ENCODE data around the gene EIF4G3. TPM values are rescaled to one million over a fixed set of nuclear protein-coding genes. Genes with fewer than 3 reads are reported as not detected.

EIF4G3 gene
- total RNA-seq, 1 donor from 2014 or later: 66.0 TPM

DNA sequence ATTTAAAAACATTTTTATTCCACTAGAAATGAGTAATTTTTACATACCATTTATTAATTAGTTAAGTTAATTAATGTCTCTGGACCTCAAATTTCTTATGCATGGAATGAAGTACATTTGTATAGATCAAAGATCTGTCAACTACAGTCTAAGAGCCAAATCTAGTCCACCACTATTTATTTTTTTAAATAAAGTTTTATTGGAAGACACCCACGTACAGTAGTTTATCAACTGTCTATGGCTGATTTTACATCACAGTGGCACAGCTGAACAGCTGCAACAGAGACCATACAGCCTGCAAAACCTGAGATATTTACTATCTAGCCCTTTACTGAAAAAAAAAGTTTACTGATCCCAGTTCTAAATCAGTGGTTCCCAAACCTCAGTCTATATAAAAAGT lies 201.0 kb downstream of the EIF4G3 start:
- Mint-ChIP-seq H3K4me3 (ENCODE audit: low read depth) (no peak overlapping the region), H3K27ac (no peak overlapping the region), H3K9me3 (no peaks in the 10 kb centered on the region), H3K27me3 (ENCODE audit: low read depth) (no peaks in the 10 kb centered on the region), H3K36me3 (ENCODE audit: low read depth) (peaks cover 25% of the 10 kb centered on the region), H3K4me1 (ENCODE audit: low read depth) (peaks cover 6% of the 10 kb centered on the region)
- no peak for DNase-seq (ENCODE audit: low spot score)
- intact Hi-C loops (cut with micrococcal nuclease): no loop called here

GRCh38 chr1:20974951-20975350 lies 201.7 kb downstream of the EIF4G3 start:
- no peak for DNase-seq (ENCODE audit: low spot score)
- H3K27me3 Mint-ChIP-seq (ENCODE audit: low read depth): no peaks in the 10 kb centered on the region
- H3K4me3 Mint-ChIP-seq (ENCODE audit: low read depth): no peak overlapping the region
- no peak overlapping the region for H3K27ac Mint-ChIP-seq
- H3K9me3 Mint-ChIP-seq: no peaks in the 10 kb centered on the region
- H3K36me3 Mint-ChIP-seq (ENCODE audit: low read depth): peaks cover 22% of the 10 kb centered on the region
- intact Hi-C loops (cut with micrococcal nuclease): no loop called here
- H3K4me1 Mint-ChIP-seq (ENCODE audit: low read depth): peaks cover 6% of the 10 kb centered on the region

DNA sequence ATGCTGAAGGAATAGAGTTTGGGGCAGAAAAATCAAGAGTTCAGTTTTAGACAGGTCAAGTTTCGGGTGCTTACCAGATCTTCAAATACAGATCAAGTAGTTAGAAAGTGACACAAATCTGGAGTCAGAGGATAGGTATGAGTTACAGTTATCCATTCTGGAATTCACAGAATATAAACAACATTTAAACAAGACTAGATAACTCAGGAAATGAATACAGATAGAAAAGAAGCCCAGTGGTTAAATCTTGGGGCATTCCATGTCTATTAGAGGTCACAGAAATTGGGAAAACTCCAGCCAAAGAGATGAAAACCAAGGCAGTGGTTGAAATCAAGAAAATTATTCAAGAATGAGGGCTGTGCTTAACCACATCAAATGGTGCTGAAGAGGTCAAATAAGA lies 202.6 kb downstream of the EIF4G3 start:
- intact Hi-C loops (cut with micrococcal nuclease): no loop called here
- peaks cover 6% of the 10 kb centered on the region for H3K4me1 Mint-ChIP-seq (ENCODE audit: low read depth)
- H3K36me3 Mint-ChIP-seq (ENCODE audit: low read depth): peaks cover 22% of the 10 kb centered on the region
- H3K4me3 Mint-ChIP-seq (ENCODE audit: low read depth): no peak overlapping the region
- no peaks in the 10 kb centered on the region for H3K27me3 Mint-ChIP-seq (ENCODE audit: low read depth)
- H3K27ac Mint-ChIP-seq: no peak overlapping the region
- DNase-seq (ENCODE audit: low spot score): no peak
- no peaks in the 10 kb centered on the region for H3K9me3 Mint-ChIP-seq

- intact Hi-C loops (cut with micrococcal nuclease): no loop called here
These were observed 203.8 kb downstream of the EIF4G3 start for GRCh38 chr1:20972855-20973254.

GRCh38 chr1:20964540-20965484 lies 211.9 kb downstream of the EIF4G3 start:
- no peak overlapping the region for H3K4me3 Mint-ChIP-seq (ENCODE audit: low read depth)
- H3K36me3 Mint-ChIP-seq (ENCODE audit: low read depth): peaks cover 17% of the 10 kb centered on the region
- DNase-seq (ENCODE audit: low spot score): no peak
- intact Hi-C loops (cut with micrococcal nuclease): no loop called here
- H3K27me3 Mint-ChIP-seq (ENCODE audit: low read depth): no peaks in the 10 kb centered on the region
- H3K27ac Mint-ChIP-seq: no peak overlapping the region
- no peaks in the 10 kb centered on the region for H3K9me3 Mint-ChIP-seq
- H3K4me1 Mint-ChIP-seq (ENCODE audit: low read depth): peaks cover 16% of the 10 kb centered on the region

More at GRCh38 chr1:20972855-20973254, 203.8 kb downstream of the EIF4G3 start:
- H3K9me3 Mint-ChIP-seq: no peaks in the 10 kb centered on the region
- peaks cover 6% of the 10 kb centered on the region for H3K4me1 Mint-ChIP-seq (ENCODE audit: low read depth)
- H3K27ac Mint-ChIP-seq: no peak overlapping the region
- DNase-seq (ENCODE audit: low spot score): no peak
- H3K4me3 Mint-ChIP-seq (ENCODE audit: low read depth): no peak overlapping the region
- no peaks in the 10 kb centered on the region for H3K27me3 Mint-ChIP-seq (ENCODE audit: low read depth)
- peaks cover 22% of the 10 kb centered on the region for H3K36me3 Mint-ChIP-seq (ENCODE audit: low read depth)

- H3K36me3 Mint-ChIP-seq (ENCODE audit: low read depth): peaks cover 22% of the 10 kb centered on the region
- no peaks in the 10 kb centered on the region for H3K9me3 Mint-ChIP-seq
- H3K4me1 Mint-ChIP-seq (ENCODE audit: low read depth): peaks cover 18% of the 10 kb centered on the region
- intact Hi-C loops (cut with micrococcal nuclease): no loop called here
- H3K27me3 Mint-ChIP-seq (ENCODE audit: low read depth): no peaks in the 10 kb centered on the region
- no peak overlapping the region for H3K4me3 Mint-ChIP-seq (ENCODE audit: low read depth)
- no peak for DNase-seq (ENCODE audit: low spot score)
- H3K27ac Mint-ChIP-seq: no peak overlapping the region
These were observed 214.0 kb downstream of the EIF4G3 start for GRCh38 chr1:20962576-20963258.

GRCh38 chr1:20958430-20958829 lies 218.3 kb downstream of the EIF4G3 start:
- Mint-ChIP-seq H3K9me3 (no peaks in the 10 kb centered on the region), H3K4me3 (ENCODE audit: low read depth) (no peak overlapping the region), H3K36me3 (ENCODE audit: low read depth) (peaks cover 23% of the 10 kb centered on the region), H3K27me3 (ENCODE audit: low read depth) (no peaks in the 10 kb centered on the region), H3K4me1 (ENCODE audit: low read depth) (peaks cover 10% of the 10 kb centered on the region), H3K27ac (no peak overlapping the region)
- no peak for DNase-seq (ENCODE audit: low spot score)
- intact Hi-C loops (cut with micrococcal nuclease): no loop called here

- peaks cover 10% of the 10 kb centered on the region for H3K4me1 Mint-ChIP-seq (ENCODE audit: low read depth)
- no peaks in the 10 kb centered on the region for H3K9me3 Mint-ChIP-seq
- no peak overlapping the region for H3K27ac Mint-ChIP-seq
- no peak overlapping the region for H3K4me3 Mint-ChIP-seq (ENCODE audit: low read depth)
- peaks cover 23% of the 10 kb centered on the region for H3K36me3 Mint-ChIP-seq (ENCODE audit: low read depth)
- no peaks in the 10 kb centered on the region for H3K27me3 Mint-ChIP-seq (ENCODE audit: low read depth)
- intact Hi-C loops (cut with micrococcal nuclease): no loop called here
- no peak for DNase-seq (ENCODE audit: low spot score)
These were observed 220.4 kb downstream of the EIF4G3 start for GRCh38 chr1:20956272-20956671.

DNA sequence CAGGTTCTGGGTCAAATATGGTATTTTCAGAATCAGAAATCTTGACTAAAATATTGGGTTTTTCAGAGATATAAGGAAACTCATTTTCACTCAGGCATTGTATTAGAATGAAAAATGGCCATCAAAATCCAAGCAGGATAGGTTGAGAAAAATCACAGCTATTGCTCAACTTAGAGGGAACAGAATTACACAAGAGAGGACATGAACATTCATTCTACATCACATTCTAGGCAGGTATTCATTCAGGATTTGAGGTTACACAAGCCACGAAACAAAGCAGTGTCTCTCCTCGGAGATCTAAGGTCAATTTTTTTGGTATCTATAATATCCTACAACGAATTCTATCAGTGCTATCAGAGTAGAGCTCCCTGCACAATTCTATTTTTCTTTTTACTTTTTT lies 226.0 kb downstream of the EIF4G3 start:
- DNase-seq (ENCODE audit: low spot score): no peak
- intact Hi-C loops (cut with micrococcal nuclease): no loop called here
- no peak overlapping the region for H3K27ac Mint-ChIP-seq
- no peaks in the 10 kb centered on the region for H3K4me1 Mint-ChIP-seq (ENCODE audit: low read depth)
- no peaks in the 10 kb centered on the region for H3K9me3 Mint-ChIP-seq
- H3K4me3 Mint-ChIP-seq (ENCODE audit: low read depth): no peak overlapping the region
- no peaks in the 10 kb centered on the region for H3K27me3 Mint-ChIP-seq (ENCODE audit: low read depth)
- H3K36me3 Mint-ChIP-seq (ENCODE audit: low read depth): peaks cover 22% of the 10 kb centered on the region

GRCh38 chr1:20949871-20950590 lies 226.7 kb downstream of the EIF4G3 start:
- peaks cover 19% of the 10 kb centered on the region for H3K36me3 Mint-ChIP-seq (ENCODE audit: low read depth)
- intact Hi-C loops (cut with micrococcal nuclease): no loop called here
- H3K4me3 Mint-ChIP-seq (ENCODE audit: low read depth): no peak overlapping the region

DNA sequence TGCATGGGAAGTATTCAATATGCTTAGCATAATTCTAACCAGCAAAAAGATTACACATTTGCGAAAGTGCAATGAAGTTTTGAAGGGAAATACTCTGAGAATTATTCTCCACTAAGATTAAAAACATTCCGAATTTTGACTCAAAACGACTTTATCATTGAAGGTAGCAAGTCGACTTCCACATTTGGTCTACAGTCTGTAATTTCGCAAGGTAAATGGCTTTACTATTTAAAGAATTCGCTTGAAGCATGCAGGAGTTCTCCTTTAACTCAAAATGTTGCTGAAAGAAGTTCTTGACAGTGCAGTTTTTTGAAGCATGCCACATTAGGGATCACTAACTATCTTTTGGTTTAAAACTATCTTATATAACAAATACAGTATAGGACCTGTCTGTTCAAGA lies 228.6 kb downstream of the EIF4G3 start:
- no peak overlapping the region for H3K27ac Mint-ChIP-seq
- peaks cover 17% of the 10 kb centered on the region for H3K36me3 Mint-ChIP-seq (ENCODE audit: low read depth)
- no peaks in the 10 kb centered on the region for H3K9me3 Mint-ChIP-seq
- no peak for DNase-seq (ENCODE audit: low spot score)
- H3K27me3 Mint-ChIP-seq (ENCODE audit: low read depth): no peaks in the 10 kb centered on the region
- intact Hi-C loops (cut with micrococcal nuclease): no loop called here
- no peak overlapping the region for H3K4me3 Mint-ChIP-seq (ENCODE audit: low read depth)
- no peaks in the 10 kb centered on the region for H3K4me1 Mint-ChIP-seq (ENCODE audit: low read depth)

More at GRCh38 chr1:20949871-20950590, 226.7 kb downstream of the EIF4G3 start:
- Mint-ChIP-seq H3K4me1 (ENCODE audit: low read depth) (no peaks in the 10 kb centered on the region), H3K27me3 (ENCODE audit: low read depth) (no peaks in the 10 kb centered on the region), H3K9me3 (no peaks in the 10 kb centered on the region), H3K27ac (no peak overlapping the region)
- no peak for DNase-seq (ENCODE audit: low spot score)

GRCh38 chr1:20947409-20947808 lies 229.3 kb downstream of the EIF4G3 start:
- intact Hi-C loops (cut with micrococcal nuclease): no loop called here
- Mint-ChIP-seq H3K9me3 (no peaks in the 10 kb centered on the region), H3K4me1 (ENCODE audit: low read depth) (no peaks in the 10 kb centered on the region), H3K27me3 (ENCODE audit: low read depth) (no peaks in the 10 kb centered on the region), H3K27ac (no peak overlapping the region), H3K36me3 (ENCODE audit: low read depth) (peaks cover 17% of the 10 kb centered on the region), H3K4me3 (ENCODE audit: low read depth) (no peak overlapping the region)
- DNase-seq (ENCODE audit: low spot score): no peak

All from activated T-helper 2 cell treated with anti-CD3 and anti-CD28 coated beads, Interferon-gamma antibody, Interleukin-2, Interleukin-4, amounts not matched to agents 10 μg/mL and 5 μg/mL and 100 μg/mL, durations not matched to agents 14 hours and 24 hours and 36 hours (primary cell).